AG08396 (cell line): ENCODE data around the gene YAP1.
"Not testable (repeated sequence)": the region's sequence is repeated elsewhere in the genome, so short reads cannot be mapped to it uniquely, and the experiment has no call there.

ENCODE experiments used
- DNase-seq: peaks from one replicate; pipeline ENCODE4 v3.0.0; 2012; ENCODE audit warnings: low spot score, mixed read lengths

YAP1 gene

DNA sequence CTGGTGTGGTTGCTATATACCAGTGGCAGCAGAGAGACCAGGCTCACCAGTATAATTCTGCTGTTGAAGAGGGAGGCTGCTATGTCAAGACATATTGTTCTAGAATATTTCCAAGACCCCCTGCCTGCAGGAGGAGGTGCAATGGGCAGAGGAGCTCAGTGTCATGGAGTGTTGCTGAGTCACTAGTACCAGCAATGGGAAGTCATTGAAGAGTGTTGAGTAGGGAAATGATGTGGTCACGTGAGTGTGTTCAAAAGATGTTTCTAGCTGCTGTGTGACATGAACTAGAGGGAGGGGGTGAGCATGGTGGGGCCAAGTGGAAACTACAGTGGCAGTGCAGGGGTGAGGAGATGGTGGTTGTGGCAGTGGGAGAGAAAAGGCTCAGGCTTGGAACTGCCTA lies 130.8 kb downstream of the YAP1 start:
- DNase-seq = peak; percentile 25

DNA sequence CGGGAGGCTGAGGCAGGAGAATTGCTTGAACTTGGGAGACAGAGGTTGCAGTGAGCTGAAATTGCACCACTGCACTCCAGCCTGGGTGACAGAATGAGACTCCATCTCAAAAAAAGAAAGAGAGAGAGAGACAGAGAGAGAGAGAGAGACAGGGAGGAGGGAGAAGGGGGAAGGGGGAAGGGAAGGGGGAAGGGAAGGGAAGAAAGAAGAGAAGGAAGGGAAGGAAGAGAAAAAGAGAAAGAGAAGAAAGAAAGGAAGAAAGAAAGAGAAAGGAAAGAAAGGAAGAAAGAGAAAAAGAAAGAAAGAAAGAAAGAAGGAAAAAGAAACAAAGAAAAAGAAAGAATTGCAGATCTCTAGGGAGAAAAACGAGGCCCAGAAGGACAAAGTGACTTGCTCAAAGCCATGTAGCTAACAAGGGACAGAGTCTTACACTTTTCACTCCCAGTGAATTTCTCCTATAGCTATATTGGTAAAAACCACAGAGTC lies 133.2 kb downstream of the YAP1 start:
- no peak for DNase-seq

DNA sequence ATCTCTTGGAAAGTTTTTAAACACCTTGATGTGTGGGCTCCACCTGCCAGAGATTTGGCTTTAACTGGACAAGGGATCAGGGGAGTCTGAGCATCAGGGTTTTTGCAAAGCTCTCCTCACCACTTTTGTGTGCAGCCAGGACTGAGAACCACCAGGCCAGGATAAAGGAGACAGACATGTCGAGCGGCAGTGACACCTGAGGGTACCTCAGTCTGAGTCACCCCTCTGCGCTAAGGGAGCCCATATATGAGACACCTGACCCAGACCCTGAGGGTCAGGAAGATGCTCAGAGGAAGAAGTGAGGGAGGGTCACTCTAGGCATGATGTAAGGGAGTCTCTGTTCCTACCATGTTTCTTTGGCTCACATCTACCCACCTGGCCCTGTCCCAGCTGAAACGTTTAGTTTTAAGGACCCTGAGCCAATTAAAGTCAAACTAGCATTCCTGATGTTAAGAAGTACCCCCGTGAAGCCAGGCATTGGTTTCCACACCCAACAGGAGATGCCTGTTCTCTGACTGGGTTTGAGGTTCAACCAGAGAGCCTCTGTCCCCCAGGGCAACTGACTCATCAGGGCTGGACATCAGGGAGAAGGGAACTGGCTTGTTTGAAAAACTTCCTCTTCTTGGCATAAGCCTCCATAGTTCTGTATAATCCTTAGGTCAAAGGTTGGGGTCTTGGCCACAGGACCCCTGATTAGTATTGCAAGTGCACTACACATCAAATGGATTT lies 134.6 kb downstream of the YAP1 start:
- peak; percentile 65 for DNase-seq

DNA sequence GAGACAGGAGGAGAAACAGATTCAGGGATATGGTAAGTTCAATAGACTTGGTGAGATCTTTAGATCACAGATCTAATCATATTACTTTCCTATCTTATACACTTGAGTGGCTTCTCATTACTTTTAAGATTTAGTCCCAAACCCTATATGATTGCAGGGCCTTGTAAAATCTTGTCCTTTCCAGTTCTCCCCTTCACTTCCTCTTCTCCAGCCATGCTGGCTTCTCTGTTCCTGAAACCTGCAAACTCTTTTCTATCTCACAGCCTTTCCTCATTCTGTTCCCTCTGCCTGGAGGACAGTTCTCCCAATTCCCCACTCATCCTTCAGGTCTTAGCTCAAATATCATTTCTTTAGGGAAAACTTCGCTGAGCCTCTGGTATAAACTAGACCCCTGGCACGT lies 141.2 kb downstream of the YAP1 start:
- no peak for DNase-seq

DNA sequence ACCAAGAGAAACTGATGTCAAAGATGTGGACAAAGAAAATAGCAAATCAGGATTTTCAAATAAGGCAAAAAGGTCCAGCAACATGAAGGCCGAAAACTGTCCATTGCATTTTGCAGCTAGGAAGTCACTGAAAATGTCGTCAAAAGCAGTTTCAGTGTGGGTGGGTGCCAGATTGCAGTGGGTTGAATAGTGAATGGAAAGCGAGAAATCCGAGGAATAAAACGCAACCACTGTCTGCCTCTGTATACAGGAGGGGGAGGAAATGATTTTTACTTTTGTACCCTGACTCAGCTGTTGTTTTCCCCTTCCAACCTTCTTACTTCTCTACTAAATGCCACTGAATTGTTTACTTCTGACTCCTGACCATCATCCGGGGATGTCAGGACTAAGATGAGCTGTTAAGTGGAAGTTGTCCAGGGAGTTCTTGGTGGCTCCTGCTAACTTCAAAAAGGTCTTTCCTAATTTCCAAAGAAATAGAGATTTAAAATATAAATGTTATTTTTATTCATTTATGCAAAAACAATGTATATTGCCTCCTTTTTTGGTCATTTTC lies 142.2 kb downstream of the YAP1 start:
- DNase-seq = no peak

DNA sequence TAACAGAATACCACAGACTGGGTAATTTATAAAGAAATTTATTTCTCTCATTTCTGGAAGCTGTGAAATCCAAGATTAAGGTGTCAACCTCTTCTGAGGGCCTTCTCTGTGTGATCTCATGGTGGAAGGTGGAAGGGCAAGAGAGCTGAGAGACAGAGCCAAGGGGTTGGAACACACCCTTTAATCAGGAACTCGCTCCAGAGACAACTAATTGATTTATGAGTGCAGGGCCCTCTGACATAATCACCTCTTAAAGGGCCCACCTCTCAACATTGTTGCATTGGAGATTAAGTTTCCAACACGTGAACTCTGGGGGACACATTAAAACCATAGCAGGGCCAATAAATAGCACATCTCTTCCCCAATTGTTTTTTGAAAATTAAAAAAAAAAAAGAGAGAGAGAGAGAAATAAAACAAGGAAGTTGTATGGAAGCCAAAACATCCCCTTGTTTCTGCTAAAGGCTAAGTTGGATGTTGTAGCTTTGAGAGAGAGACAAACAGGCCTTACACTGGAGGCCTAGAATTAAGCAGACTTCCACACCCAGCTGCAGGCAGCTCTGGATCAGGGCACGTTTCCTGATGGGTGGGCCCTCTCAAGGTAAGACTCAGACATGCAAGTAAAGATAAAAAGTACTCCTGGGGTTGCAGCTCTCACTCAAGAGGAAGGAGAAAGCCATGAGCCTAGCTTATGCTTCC lies 142.9 kb downstream of the YAP1 start:
- DNase-seq = no peak

DNA sequence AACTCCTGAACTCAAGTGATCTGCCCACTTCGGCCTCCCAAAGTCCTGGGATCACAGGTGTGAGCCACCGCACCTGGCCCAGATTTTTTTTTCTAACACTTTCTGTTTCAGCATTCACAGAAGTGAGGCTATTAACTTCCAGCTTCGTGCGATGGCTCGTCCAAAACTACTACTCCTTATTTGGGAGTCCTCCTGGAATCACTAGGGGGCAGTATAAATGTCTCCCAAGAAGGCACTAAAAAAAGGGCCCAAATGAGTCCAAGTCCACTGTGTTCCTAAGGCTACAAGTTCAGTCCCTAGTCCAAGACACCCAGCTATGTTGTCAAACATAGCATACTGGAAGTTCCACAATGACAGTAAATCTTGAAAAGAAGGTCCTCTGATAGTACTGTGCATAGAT lies 143.8 kb downstream of the YAP1 start:
- DNase-seq = no peak

DNA sequence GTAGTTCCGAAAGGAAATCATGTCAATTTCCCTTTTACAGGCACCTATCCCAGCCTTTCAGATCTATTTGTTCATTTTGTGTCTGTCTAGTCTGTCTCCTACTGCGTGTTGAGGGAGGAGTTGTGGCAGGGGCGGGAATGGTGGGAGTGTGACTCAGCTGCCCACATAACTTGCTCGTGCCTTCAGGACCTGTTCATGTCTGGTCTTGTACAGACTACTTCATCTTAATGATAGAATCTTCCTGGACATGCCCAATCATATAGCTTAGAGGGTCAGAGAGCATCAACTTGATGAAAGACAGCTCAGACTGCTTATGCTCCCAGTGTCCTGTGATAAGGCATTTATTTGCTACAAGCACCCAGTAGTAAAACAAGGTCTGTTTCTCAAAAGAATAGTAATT lies 146.0 kb downstream of the YAP1 start:
- DNase-seq = peak; percentile 57

DNA sequence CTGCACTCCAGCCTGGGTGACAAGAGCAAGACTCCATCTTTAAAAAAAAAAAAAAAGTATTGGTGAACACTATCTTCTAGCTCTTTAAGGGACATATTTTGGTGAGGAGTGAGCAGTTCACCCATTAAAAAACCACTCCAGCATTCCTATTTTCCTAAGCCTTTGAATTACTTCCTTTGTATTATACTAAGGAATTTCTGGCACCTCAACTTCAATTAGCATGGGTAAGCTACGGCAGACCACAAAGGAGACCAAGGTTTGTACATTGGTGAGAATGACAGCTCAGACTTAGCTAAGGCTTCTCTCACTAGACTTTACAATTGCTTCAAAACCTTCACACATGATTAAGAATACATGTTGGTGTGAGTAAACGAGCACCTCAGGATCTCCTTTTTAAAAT lies 150.0 kb downstream of the YAP1 start:
- DNase-seq = no peak

DNA sequence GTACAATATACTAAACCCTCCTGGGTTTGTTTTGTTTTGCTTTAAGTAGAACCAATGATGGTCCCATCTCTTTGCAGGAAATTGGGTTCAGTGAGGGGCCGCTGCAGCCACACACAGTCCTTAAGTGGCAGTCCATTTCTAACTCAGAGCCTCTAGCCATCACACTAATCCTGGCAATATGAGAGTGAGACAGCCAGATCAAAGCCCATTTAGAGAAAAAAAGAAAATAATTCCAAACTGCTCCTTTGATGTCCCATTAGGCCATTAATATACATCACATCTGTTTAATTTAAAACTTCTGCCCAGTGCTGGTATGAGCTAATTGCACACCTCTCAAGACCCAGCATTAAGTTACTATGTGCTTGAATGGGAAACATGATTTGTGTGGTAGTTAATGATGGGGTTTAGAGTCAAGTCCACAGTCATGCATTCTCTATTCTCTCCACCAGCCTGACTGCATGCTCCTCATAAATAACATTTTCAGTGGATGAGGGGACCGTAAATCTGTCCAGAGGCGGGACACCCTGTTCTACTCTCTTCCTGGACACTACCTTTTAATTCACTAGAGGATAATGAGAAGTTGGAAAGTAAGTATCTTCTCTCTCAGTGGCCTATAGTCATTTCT lies 153.2 kb downstream of the YAP1 start:
- no peak for DNase-seq

DNA sequence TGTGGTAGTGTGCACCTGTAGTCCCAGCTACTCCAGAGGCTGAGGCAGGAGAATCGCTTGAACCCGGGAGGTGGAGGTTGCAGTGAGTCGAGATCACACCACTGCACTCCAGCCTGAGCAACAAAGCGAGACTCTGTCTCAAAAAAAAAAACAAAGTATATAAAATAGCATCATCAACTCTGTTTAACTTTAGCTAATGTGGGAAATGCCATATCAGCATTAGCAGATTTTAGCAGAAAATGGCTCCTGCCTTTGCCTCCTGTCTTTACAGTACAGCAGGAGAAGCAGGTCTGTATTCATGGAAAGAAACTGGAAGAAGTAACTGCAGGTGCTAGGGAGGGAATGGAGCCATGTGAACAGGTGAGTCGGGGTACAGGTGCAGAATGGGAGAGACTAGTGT lies 154.5 kb downstream of the YAP1 start:
- DNase-seq = not testable (repeated sequence)

DNA sequence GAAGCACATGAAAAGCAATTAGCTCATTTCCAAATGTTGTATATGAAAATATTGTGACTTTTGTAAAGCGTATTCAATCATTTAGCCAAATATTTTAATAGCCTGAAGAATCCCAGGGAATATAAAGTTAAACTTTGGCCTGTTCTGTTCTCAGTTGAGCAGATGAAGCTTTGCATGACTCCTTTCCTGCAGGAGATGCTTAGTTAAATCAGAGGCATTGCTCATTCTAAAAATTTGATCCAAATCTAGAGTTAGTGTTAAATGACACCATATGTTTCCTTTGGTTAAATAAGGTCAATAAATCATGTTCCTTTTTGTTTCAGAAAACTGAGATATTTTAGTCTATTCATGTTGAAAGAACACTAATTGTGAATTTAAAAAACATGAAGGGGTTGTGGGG lies 155.9 kb downstream of the YAP1 start:
- DNase-seq = no peak

DNA sequence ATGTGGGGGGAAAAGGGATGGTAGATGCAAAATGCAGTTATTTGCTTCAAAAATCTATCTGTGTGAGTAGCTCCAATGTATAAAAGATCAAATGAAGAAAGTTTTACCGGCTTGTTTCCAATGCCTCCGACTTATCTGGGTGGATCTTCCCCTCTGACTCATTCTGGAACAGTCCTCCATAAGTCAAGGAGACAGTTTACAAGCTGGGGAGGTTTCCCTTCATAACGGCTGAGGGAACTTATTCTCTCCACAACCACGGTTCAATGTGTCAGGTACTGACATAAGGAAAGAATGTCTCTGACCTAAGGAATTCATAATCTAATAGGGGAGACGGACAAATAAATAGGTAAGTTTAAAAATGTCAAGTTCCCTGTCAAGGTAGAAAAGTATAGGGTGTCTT lies 157.4 kb downstream of the YAP1 start:
- DNase-seq = peak; percentile 58

DNA sequence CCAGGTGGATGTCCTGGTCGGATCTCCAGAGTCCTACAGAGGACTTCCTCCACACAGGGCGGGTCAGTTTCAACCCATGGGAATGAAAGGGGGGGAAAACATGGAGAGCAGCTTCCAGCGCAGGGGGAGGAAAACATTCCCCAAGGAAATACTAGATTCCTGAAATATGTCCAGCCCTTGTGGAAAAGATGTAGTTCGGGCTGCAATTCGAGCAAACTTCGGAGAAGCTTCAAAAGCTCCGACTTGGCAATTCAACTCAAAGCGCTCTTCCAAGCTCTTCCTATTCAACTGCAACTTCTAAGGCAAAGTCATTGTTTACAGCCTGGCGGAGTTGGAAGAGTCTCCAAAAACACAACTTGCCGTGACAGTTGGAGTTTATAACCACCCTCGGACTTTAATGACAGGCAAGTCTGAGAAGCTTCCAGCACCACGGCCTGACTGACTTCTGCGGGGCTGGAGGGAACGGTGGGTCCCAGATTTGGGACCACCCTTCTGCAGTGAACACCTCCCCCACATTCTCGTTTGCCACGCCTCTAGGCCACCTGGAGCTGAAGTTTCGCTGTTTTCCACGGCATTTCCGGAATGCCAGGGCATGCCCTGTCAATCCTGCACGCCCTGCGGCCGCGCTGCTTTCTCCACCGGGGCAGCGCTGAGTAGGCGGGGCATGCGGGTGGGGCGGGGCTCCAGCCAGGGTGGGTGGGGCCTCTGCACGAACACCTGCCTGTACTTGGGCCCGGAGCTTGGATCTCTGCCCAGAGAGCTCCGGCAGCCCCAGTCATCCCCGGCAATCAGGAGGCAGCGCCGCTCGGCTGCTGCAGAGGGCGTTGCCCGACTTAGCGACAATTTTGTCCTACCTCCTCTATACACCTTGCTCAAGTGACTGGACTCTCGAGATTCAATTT lies 158.1 kb downstream of the YAP1 start:
- peak; percentile 84 for DNase-seq

DNA sequence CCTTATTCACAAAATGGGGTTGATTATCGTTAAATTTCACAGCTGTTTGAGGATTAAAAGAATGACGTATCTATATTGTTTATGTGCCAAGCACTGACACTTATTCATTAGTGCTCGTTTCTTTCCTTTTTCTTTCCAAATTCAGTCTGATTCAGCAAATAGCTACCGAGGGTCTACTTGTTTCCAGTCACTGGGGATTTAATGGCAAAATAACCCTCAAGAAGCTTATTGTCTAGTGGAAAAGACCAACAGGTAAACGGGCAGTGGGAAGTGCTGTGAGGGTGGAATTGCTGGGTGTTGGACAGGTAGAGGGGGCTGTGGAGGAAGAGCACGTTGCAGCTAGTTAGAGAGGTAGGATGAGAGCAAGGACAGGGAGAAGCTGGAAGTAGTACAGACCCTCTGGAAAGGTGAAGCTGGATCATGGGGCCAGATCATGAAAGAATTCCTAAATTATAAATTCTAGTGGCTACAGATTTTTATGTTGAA lies 158.8 kb downstream of the YAP1 start:
- DNase-seq = no peak

DNA sequence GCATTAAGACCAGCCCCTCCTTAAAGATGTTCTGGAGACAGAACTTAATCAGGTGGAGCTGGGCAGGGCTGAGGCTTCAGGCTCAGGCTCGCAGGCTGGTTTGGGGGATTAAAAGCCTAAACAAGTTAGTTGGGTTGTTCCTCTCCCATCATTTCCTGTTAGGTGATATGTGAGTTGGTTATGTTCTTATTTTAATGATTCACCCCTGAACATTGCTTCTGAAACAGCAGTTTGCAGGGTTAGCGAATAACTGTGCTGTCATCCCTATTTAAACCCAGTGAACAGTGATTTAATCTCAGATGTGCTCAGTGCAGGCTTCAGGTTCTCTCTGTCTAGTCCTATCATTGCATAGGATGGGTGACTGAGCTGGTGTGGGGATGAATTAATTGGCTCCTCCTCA lies 159.7 kb downstream of the YAP1 start:
- DNase-seq = peak; percentile 55

DNA sequence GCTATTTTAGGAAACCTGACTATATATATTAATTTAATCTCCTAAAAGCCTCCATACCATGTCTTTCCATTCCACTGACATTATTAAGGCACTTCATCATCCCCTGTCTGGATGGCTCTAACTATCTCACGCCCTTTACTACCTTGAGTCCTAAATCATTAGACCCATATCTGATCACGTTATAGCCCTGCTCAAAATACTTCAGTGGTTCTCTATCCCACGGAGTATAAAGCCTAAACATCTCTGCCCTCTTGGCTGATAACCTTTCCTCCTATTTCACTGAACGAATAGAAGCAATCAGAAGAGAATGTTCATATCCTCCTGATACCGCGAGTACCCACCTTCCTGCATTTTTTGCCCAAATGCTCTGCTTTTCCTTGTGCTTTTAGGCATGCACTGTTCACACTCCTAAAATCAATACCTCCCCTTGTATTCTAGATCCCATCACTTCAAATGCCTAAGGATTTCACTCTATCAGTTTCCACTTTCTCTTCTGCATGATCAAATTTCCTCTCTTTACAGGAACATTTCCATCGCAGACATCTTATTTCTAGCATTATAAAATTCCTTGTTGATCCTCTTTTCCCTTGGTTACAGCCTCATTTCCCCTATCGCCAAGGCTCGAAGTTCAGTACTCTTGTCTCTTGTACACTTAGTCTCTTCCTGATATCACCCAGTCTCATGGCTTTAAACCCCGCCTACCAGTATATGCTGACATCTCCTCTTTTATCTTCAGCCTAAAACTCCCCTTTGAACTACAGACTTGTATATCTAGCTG lies 162.0 kb downstream of the YAP1 start:
- no peak for DNase-seq

DNA sequence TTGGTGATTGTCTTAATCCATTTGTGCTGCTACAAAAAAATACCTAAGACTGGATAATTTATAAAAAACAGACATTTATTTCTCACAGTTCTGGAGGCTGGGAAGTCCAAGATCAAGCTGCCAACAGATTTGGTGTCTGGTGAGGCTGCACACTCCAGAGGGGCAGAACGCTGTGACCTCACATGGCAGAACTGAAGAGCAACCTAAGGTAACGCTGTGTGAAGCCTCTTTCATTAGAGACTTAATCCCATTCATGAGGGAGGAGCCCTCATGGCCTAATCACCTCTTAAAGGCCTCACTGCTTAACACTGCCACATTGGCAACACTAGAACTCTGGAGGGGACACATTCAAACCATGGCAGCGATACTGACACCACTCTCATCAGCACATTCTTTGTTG lies 164.4 kb downstream of the YAP1 start:
- no peak for DNase-seq

DNA sequence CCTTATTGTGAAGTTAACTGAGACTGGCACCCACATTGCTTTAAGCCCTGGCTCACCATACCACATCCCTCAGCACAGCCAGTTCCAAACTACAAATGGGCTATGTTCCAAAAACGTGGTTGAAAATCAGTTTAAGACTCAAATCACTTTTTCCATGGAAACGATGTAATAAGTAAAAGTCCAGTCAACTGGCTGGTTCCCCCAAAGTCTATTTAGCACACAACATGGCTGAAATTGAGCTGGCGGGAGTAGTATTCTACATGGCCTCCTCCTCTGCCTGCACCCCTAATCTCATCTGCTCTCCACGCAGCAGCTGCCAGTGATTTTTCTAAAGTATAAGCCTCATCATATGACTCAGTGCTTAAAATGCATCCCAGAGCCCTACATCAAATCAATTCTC lies 166.1 kb downstream of the YAP1 start:
- no peak for DNase-seq

DNA sequence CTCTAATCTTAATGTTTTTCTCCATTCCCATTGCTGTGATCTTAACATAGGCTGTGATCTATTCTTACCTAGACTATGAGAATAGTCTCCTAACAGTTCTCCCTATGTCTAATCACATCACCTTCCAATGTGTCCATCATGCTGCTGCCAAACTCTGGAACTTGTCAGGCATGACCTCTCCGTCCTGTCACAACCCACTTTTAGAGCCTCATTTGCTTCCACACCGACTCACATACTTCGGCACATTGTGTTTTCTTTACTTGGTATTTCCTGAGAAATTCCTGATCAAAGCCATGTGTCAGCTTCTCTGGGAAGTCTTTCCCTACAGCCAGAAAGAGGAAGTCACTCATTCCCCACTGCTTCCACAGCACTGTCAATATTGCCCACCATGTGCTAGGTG lies 166.5 kb downstream of the YAP1 start:
- no peak for DNase-seq

DNA sequence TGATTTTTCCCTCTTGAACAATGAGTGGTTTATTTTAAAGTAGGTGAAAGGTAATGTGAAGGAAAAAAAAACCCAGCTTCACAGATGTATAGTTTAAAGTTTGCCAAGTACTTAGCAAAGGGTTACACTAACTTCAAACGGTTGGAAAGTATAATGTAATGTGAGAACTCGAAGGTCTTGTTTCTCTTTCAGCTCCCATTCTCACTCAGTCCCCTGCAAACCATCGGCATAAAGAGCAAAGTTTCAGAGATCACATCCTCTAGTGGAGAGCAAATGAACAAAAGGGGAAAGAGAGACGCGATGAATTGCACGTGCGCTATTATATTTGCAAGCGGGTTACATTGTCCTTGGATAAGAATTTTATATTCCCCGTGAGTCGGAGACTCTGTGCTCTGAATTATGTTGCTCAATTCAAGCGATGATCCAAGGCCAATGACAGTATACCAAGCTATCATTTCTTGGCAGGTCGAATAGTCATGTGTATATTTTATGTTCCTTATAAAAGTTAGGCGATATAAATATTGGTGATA lies 169.5 kb downstream of the YAP1 start:
- no peak for DNase-seq
